ENCODE measurements around the gene AXIN1.
"Not testable (repeated sequence)": the region's sequence is repeated elsewhere in the genome, so short reads cannot be mapped to it uniquely, and the experiment has no call there.

The AXIN1 gene

DNA sequence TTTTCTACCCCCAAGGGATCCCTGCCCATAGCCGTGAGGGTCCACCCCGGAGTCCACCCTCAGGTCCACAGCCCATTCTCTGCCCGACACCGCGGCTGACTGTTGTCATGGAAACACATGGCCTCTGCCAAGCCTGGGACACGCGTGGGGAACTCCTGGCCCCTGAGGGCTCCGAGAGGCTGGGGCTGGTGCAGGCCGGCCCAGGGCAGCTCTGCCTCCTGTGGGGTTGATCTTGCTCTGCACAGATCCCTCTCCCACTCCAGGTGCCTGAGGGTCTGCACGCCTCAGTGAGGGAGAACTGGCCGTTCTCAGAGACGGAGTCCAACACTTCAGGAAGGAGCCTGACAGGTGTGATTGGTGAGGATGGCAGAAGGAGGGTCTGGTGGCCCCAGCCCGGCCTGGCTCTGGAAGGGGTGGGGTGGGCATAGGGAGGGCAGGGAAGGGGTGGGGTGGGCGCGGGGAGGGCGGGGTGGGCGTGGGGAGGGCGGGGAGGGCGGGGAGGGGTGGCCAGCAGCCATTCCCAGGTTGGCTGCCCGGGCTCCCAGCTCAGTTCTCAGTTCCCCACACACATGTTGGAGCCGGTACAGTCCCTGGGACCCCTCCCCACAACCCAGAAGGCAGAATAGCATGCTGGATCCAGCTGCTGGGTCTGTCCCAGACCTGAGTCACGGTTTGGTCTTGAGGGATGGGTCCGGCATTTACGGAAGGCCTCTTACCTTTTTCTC lies 11.4 kb upstream of the AXIN1 start:
- in situ Hi-C loops (cut with MboI; ENCODE audit: low sequenced_read_pairs, unreplicated experiment) = no loop called here
- no peak for DNase-seq (ENCODE audit: low spot score)
- TF ChIP-seq, protein P1, sequence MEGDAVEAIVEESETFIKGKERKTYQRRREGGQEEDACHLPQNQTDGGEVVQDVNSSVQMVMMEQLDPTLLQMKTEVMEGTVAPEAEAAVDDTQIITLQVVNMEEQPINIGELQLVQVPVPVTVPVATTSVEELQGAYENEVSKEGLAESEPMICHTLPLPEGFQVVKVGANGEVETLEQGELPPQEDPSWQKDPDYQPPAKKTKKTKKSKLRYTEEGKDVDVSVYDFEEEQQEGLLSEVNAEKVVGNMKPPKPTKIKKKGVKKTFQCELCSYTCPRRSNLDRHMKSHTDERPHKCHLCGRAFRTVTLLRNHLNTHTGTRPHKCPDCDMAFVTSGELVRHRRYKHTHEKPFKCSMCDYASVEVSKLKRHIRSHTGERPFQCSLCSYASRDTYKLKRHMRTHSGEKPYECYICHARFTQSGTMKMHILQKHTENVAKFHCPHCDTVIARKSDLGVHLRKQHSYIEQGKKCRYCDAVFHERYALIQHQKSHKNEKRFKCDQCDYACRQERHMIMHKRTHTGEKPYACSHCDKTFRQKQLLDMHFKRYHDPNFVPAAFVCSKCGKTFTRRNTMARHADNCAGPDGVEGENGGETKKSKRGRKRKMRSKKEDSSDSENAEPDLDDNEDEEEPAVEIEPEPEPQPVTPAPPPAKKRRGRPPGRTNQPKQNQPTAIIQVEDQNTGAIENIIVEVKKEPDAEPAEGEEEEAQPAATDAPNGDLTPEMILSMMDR (IDR thresholded peaks at IDR 0.05; ENCODE audit: borderline replicate concordance, control extremely low read depth, extremely low read depth, insufficient read depth, missing control alignments) = no peak

DNA sequence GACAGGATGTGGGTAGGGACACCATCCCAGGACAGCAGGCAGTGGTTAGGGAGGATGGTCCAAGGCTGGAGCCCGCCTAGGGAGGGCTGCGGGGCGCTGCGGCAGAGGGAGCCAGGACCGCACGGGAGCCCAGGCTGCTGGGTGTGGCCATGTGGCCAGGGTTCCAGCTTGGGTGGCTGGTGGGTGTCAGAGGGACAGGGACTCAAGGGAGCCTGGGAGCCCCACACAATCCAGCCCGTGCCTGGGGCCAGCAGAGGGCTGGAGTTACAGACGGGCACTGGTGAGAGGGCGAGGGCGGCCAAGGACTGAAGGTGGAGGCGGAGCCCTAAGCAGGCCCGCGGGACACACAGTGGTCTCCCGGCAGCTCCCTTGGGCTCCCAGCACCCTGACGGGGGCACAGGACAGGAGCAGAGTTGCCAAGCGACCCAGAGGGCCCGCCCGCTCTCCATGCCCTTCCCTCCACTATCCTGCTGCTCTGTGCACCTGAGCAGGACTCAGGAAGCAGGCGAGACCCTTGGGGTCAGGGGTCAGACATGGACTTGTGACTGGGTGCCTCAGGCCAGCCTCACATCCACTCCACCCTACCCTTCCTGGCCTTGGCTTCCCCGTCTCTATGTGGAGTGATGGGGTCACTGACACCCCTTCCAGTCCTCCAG lies 10.7 kb upstream of the AXIN1 start:
- TF ChIP-seq, protein P1 (IDR thresholded peaks at IDR 0.05; ENCODE audit: borderline replicate concordance, control extremely low read depth, extremely low read depth, insufficient read depth, missing control alignments) = no peak
- in situ Hi-C loops (cut with MboI; ENCODE audit: low sequenced_read_pairs, unreplicated experiment) = no loop called here

DNA sequence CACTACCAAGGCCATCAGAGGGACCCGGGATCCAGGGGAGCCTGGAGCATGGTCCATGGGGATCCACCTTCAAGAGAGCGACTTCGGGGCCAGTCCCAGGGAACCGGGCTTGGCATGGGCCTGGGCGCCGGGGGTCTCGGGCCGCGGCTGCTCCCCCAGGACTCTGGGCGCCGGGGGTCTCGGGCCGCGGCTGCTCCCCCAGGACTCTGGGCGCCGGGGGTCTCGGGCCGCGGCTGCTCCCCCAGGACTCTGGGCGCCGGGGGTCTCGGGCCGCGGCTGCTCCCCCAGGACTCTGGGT lies 10.1 kb upstream of the AXIN1 start:
- DNase-seq (ENCODE audit: low spot score); in situ Hi-C loops (cut with MboI; ENCODE audit: low sequenced_read_pairs, unreplicated experiment): not testable (repeated sequence)

More for the DNA sequence above, 10.7 kb upstream of the AXIN1 start:
- DNase-seq (ENCODE audit: low spot score) = no peak

DNA sequence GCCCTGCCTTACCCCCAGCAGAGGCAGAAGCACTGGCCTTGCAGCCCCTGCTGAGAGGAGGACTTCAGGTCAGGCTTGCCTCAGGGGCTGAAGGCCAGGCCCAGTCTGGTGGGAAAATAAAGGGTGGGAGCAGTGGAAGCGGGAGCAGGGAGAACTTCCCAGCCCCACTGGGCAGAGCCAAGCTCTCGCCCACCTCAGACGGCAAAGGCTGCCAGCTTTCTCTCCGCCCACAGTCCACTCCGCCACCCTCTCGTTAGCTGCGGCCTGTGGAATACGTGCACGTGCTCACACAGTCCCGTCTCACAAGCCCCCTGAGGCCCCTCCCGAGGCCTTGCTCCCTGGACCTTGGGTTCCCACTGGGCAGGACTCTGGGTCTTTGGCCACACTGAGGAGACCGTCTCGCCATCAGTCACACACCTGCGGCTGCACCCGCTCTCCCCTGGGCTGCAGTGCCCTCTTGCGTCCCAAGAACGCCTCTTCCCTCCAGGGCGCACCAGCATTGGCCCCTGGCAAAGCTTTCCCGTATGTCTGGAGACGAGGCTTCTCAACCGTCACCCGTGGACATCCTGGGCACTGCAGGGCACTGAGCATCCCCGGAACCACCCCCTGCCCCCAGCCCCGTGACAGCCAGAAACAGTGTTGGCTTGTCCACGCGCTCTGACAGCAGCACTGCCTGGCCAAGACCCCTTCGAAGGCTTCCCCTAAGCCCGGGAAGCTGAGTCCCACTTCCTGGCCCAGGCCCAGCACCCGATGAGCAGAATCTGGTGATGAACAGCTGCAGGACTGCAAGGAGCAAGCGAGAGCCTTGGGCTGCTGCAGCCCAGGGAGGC lies 9.6 kb upstream of the AXIN1 start:
- in situ Hi-C loops (cut with MboI; ENCODE audit: low sequenced_read_pairs, unreplicated experiment) = no loop called here
- DNase-seq (ENCODE audit: low spot score) = peak; percentile 88
- TF ChIP-seq, protein P1 (IDR thresholded peaks at IDR 0.05; ENCODE audit: borderline replicate concordance, control extremely low read depth, extremely low read depth, insufficient read depth, missing control alignments) = peak; percentile 94

DNA sequence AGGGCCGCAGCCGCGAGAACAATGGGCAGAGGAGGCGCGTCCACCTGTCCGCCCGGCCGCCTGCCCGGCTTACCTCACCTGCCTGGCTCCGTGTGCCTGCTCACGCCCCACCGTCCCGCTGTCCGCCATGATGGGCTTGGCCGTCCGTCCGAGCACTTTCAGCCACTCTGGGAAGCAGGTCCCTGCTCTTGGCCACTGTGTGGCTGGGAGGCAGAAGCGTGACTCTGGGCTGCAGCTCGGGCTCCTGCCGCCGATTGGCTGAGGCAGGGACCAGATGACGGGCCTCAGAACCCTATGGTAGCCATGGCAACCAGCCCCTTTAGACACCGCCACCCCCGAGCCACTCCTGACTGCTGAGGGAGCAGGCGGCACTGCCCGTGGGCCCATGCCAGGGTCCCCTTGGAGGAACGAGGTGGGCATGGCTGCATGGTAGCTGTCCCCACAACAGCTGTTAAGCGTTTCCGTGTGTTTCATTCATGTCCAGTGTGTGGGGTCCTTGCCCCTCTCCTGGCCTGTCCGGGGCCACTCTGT lies 8.9 kb upstream of the AXIN1 start:
- TF ChIP-seq, protein P1 (IDR thresholded peaks at IDR 0.05; ENCODE audit: borderline replicate concordance, control extremely low read depth, extremely low read depth, insufficient read depth, missing control alignments) = no peak
- no peak for DNase-seq (ENCODE audit: low spot score)
- in situ Hi-C loops (cut with MboI; ENCODE audit: low sequenced_read_pairs, unreplicated experiment) = no loop called here

DNA sequence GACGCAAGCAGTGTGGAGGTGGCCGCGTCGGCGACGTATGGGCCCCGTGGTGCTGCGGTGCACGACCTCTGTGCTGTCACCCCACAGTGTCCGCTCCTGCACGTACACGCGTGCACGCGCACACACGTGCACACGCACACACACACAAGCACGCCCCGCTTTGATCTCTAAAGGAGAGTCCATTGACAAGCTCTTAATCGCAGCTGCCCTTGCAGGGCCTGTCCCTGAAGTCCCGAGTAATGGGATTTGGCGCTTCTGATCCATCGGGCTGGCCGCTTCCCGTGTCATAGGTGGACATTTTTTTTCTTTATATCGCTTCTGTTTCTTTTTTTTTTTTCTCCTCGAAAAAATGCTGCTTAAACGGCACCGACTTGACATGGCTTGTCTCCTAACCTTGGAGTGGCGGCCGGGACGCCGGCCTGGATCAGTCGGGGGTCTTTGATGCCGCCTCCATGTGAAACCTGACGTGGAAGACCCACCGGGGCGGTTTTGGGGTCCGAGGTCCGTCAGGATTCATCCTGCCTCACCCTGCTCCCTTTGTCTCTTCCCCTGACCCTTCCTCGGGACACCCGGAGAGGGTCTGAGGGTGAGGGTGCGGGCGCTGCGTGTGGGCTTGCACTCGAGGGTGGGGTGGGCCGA lies 8.3 kb upstream of the AXIN1 start:
- in situ Hi-C loops (cut with MboI; ENCODE audit: low sequenced_read_pairs, unreplicated experiment) = no loop called here
- TF ChIP-seq, protein P1 (IDR thresholded peaks at IDR 0.05; ENCODE audit: borderline replicate concordance, control extremely low read depth, extremely low read depth, insufficient read depth, missing control alignments) = no peak
- DNase-seq (ENCODE audit: low spot score) = no peak

Data from GM13976 (cell line).